ENCODE data around the gene THSD7B.

DNA sequence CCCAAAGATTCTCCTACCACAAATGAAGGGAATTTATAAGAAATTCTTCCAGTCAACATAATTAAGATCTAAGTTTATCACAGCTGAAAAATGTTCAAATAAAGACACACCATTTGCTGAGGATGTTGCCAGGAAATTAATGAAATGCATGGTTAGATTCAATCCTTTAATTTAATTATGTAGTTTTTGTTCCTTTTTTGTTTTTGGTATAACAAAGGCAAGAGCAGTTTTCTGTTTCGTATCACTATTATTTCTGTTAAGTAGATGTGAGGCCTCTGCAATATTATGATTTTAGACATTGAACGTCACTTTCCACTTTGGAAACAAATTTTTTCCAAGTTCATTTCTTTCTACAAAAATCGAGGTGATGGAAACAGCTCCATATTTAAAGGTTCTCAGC lies 440.0 kb downstream of the THSD7B start:
- TF ChIP-seq POLR2AphosphoS5 (IDR thresholded peaks at IDR 0.05) (no peak), POLR2A (IDR thresholded peaks at IDR 0.05) (no peak), EP300 (IDR thresholded peaks at IDR 0.05) (no peak)
- TF ChIP-seq, protein P1, sequence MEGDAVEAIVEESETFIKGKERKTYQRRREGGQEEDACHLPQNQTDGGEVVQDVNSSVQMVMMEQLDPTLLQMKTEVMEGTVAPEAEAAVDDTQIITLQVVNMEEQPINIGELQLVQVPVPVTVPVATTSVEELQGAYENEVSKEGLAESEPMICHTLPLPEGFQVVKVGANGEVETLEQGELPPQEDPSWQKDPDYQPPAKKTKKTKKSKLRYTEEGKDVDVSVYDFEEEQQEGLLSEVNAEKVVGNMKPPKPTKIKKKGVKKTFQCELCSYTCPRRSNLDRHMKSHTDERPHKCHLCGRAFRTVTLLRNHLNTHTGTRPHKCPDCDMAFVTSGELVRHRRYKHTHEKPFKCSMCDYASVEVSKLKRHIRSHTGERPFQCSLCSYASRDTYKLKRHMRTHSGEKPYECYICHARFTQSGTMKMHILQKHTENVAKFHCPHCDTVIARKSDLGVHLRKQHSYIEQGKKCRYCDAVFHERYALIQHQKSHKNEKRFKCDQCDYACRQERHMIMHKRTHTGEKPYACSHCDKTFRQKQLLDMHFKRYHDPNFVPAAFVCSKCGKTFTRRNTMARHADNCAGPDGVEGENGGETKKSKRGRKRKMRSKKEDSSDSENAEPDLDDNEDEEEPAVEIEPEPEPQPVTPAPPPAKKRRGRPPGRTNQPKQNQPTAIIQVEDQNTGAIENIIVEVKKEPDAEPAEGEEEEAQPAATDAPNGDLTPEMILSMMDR (IDR thresholded peaks at IDR 0.05) = no peak

All from upper lobe of left lung (tissue), 4 donors.